Activated effector memory CD4-positive, alpha-beta T cell treated with Interleukin-2 at 50 U/mL for 16 hours (primary cell): Measurements from ENCODE around the gene UGT1A10.

Experiments
- DNase-seq: peaks from one replicate; pipeline ENCODE4 v3.0.0-alpha.2; 2020

Gene UGT1A10

GRCh38 chr2:233656443-233656842 lies 20.2 kb downstream of the UGT1A10 start:
- no peak for DNase-seq

GRCh38 chr2:233658610-233659009 lies 22.4 kb downstream of the UGT1A10 start:
- no peak for DNase-seq

GRCh38 chr2:233663911-233664310 lies 27.7 kb downstream of the UGT1A10 start:
- no peak for DNase-seq

GRCh38 chr2:233668605-233669260 lies 32.5 kb downstream of the UGT1A10 start:
- DNase-seq, result no peak

GRCh38 chr2:233671290-233672161 lies 35.3 kb downstream of the UGT1A10 start, which contains the start of gene UGT1A9:
Gene UGT1A9, plus strand, starts transcription at chr2:233671898. Its CDS starts 37 bp downstream, at chr2:233671935.
- DNase-seq, result no peak

GRCh38 chr2:233672886-233673285 lies 36.6 kb downstream of the UGT1A10 start:
- no peak for DNase-seq

- no peak for DNase-seq
Observed at GRCh38 chr2:233673896-233674295, 37.6 kb downstream of the UGT1A10 start.

GRCh38 chr2:233674314-233674713 lies 38.1 kb downstream of the UGT1A10 start:
- DNase-seq, result no peak

- no peak for DNase-seq
Observed at GRCh38 chr2:233674995-233675394, 38.7 kb downstream of the UGT1A10 start.

- no peak for DNase-seq
Observed at GRCh38 chr2:233676046-233676445, 39.8 kb downstream of the UGT1A10 start.

- DNase-seq, result no peak
Observed at GRCh38 chr2:233679196-233679595, 42.9 kb downstream of the UGT1A10 start.

GRCh38 chr2:233680361-233681045 lies 44.3 kb downstream of the UGT1A10 start:
- no peak for DNase-seq

- no peak for DNase-seq
Observed at GRCh38 chr2:233681521-233682099, 45.4 kb downstream of the UGT1A10 start, which contains the start of gene UGT1A7. Gene UGT1A7, plus strand, starts transcription at chr2:233681901. Its CDS starts 37 bp downstream, at chr2:233681938.

- DNase-seq, result no peak
Observed at GRCh38 chr2:233684640-233685039, 48.4 kb downstream of the UGT1A10 start.

- DNase-seq, result no peak
Observed at GRCh38 chr2:233686928-233687327, 50.7 kb downstream of the UGT1A10 start.

- DNase-seq, result no peak
Observed at GRCh38 chr2:233688341-233688740, 52.1 kb downstream of the UGT1A10 start.

- no peak for DNase-seq
Observed at GRCh38 chr2:233689031-233689430, 52.8 kb downstream of the UGT1A10 start.

GRCh38 chr2:233689501-233689900 lies 53.3 kb downstream of the UGT1A10 start:
- DNase-seq, result no peak

GRCh38 chr2:233690444-233690843 lies 54.2 kb downstream of the UGT1A10 start:
- no peak for DNase-seq

GRCh38 chr2:233691443-233692433 lies 55.5 kb downstream of the UGT1A10 start:
- no peak for DNase-seq

- DNase-seq, result no peak
Observed at GRCh38 chr2:233692648-233693047, 56.4 kb downstream of the UGT1A10 start, which contains the start of gene UGT1A6. Gene UGT1A6, plus strand, starts transcription at chr2:233692890. Its CDS starts 115 bp downstream, at chr2:233693005.

- DNase-seq, result no peak
Observed at GRCh38 chr2:233693963-233694362, 57.7 kb downstream of the UGT1A10 start.
